ENCODE results near the gene AFF2. TPM values are rescaled to one million over a fixed set of nuclear protein-coding genes. Genes with fewer than 3 reads are reported as not detected.

AFF2 gene
- total RNA-seq, 1 experiment from 2014 or later = 0.05 TPM

DNA sequence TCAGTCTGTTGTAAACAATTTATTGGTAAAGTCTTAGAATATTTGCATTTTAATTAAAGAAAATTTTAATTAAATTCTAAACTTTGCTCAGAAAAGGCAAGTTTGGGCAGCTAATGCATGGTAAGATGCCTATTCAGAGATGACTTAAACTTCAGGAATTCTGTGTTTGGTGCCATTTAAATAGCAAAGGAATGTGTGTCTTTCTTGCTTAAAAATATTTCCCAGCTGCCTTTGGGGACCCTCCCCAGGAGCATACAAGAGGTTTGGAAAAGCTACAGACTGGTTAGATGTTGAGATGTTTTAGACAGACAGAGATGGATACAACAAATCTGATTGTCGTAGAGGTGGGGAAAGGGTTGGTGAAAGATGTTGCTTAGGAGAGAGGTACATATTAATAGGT, 36.5 kb downstream of the AFF2 start (continued):
- no peak for TF ChIP-seq FOSL1 (IDR thresholded peaks at IDR 0.05; ENCODE audit: low read depth)
- no peak for TF ChIP-seq POLR2AphosphoS5 (IDR thresholded peaks at IDR 0.05; ENCODE audit: low read depth, low read length)

DNA sequence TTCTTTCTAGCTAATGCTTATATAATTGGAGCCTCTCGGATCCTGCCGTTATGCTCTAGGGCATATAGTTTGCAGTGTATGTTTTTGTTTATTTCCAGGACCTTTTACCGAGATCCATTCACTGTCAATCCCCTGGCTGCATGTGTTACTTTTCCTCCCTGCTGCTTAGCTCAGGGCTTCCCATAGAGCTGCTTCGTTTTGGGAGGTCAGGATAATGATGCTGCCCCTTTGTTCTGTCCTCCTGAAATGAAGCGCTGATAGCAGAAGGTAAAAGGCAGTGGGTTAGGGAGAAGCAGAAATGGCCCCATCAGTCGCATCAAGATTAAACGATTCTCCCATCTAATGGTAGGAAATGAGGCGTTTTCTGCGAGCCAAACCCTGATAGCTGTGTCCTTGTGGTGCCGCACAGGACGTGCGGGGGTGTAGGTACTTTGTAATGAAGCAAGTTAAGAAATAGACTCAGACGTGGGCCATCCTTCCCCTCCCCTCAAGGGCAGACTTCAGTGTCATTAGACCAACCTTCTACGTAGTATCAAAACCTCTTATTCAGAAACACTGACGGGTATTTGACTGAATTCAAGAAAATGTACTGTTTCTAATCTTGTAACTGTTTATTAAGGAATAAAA, 37.3 kb downstream of the AFF2 start:
- ChIA-PET CTCF (no interaction called here), RAD21 (ENCODE audit: low non-redundant PET in 1 of 2, low total read pairs in 2 of 2, uncharacterized antibody in 2 of 2, unreplicated experiment in 2 of 2) (no interaction called here), POLR2A (no interaction called here)
- BruUV-seq (replicated peaks) = no TSS peak
- H3K9ac ChIP-seq (ENCODE audit: low read length) = no peak overlapping the region
- H3K27ac ChIP-seq (ENCODE audit: low read depth, low read length) = no peak overlapping the region
- H3K4me3 ChIP-seq (replicated peaks in 1 of 2; ENCODE audit: low read depth in 1 of 2, low read length in 2 of 2) = no peak overlapping the region
- ATAC-seq (no peak), DNase-seq (ENCODE audit: low read depth, low spot score) (no peak)
- H2AFZ ChIP-seq (ENCODE audit: low read depth, low read length, poor library complexity, severe bottlenecking) = no peak overlapping the region
- H3K9me2 ChIP-seq (ENCODE audit: insufficient read depth) = no peaks in the 10 kb centered on the region
- no peaks in the 10 kb centered on the region for H4K20me1 ChIP-seq (ENCODE audit: insufficient read depth)
- no peaks in the 10 kb centered on the region for H3K79me2 ChIP-seq (ENCODE audit: insufficient read depth, low read length)
- intact Hi-C loops (cut with micrococcal nuclease) = no loop called here
- H3K36me3 ChIP-seq (ENCODE audit: control insufficient read depth in 1 of 2, insufficient read depth in 2 of 2, low read length in 2 of 2) = no peaks in the 10 kb centered on the region
- TF ChIP-seq CBX3 (IDR thresholded peaks at IDR 0.05; ENCODE audit: low read depth) = no peak
- TF ChIP-seq YY1 (IDR thresholded peaks at IDR 0.05; ENCODE audit: extremely low read depth, insufficient replicate concordance, low read depth, low read length) = no peak
- TF ChIP-seq REST (IDR thresholded peaks at IDR 0.05; ENCODE audit: low read depth) = no peak
- TF ChIP-seq EZH2 (IDR thresholded peaks at IDR 0.05) = no peak
- TF ChIP-seq POLR2A (IDR thresholded peaks at IDR 0.05; ENCODE audit: borderline replicate concordance, extremely low read depth, insufficient read depth, insufficient read length) = no peak
- TF ChIP-seq EGR1 (IDR thresholded peaks at IDR 0.05; ENCODE audit: low read depth) = no peak
- TF ChIP-seq ELF1 (IDR thresholded peaks at IDR 0.05; ENCODE audit: borderline replicate concordance, low read depth) = no peak
- no peak for TF ChIP-seq ATF3 (IDR thresholded peaks at IDR 0.05)
- TF ChIP-seq RAD21 (IDR thresholded peaks at IDR 0.05; ENCODE audit: low read depth) = no peak
- TF ChIP-seq SRF (IDR thresholded peaks at IDR 0.05; ENCODE audit: low read depth) = no peak
- no peak for TF ChIP-seq ZNF274 (IDR thresholded peaks at IDR 0.05; ENCODE audit: low read depth, low read length)
- no peaks in the 10 kb centered on the region for H3K27me3 ChIP-seq (ENCODE audit: insufficient read depth, low read length)
- no peak overlapping the region for H3K4me2 ChIP-seq (ENCODE audit: low read length)
- no peaks in the 10 kb centered on the region for H3K4me1 ChIP-seq (ENCODE audit: control insufficient read depth in 1 of 2, insufficient read depth in 2 of 2, low read length in 2 of 2)
- H3K9me3 ChIP-seq (ENCODE audit: control insufficient read depth in 1 of 2, insufficient read depth in 1 of 2, low read depth in 1 of 2, low read length in 2 of 2) = no peaks in the 10 kb centered on the region

Measured in HCT116 (cell line).